ENCODE results near the gene OR4D11.
"Not testable (repeated sequence)": the region's sequence is repeated elsewhere in the genome, so short reads cannot be mapped to it uniquely, and the experiment has no call there.

Gene OR4D11

GRCh38 chr11:59547605-59548308 is 44.4 kb downstream of the OR4D11 start:
- DNase-seq; intact Hi-C loops (cut with DNase I): not testable (repeated sequence)

- no peak for DNase-seq
- intact Hi-C loops (cut with DNase I), result no loop called here
These were observed 44.9 kb downstream of the OR4D11 start for GRCh38 chr11:59548309-59548656.

- peak; percentile 60 to 97 (median 74) for DNase-seq
- intact Hi-C loops (cut with DNase I), result loop anchor here (5.0 to 10.0 kb wide), 2 partner anchors 117 to 204 kb away; partner anchors contain the start of genes PATL1 and STX3
These were observed 47.0 kb downstream of the OR4D11 start for GRCh38 chr11:59550368-59550841.

GRCh38 chr11:59550842-59551658 is 47.7 kb downstream of the OR4D11 start:
- DNase-seq, result peak; percentile 51 to 93 (median 64)
- intact Hi-C loops (cut with DNase I), result loop anchor here (5.0 to 10.0 kb wide), 2 partner anchors 116 to 204 kb away; partner anchors contain the start of genes PATL1 and STX3

GRCh38 chr11:59551659-59552521 is 48.5 kb downstream of the OR4D11 start:
- peak in 1 of 10 donors; percentile 42 for DNase-seq
- intact Hi-C loops (cut with DNase I), result loop anchor here (5.0 to 10.0 kb wide), 2 partner anchors 115 to 203 kb away; partner anchors contain the start of genes PATL1 and STX3

- DNase-seq, result no peak
- intact Hi-C loops (cut with DNase I), result loop anchor here (5.0 to 10.0 kb wide), 2 partner anchors 114 to 202 kb away; partner anchors contain the start of genes PATL1 and STX3
These were observed 49.5 kb downstream of the OR4D11 start for GRCh38 chr11:59552844-59553243.

GRCh38 chr11:59553323-59553722 is 49.9 kb downstream of the OR4D11 start:
- DNase-seq, result no peak
- intact Hi-C loops (cut with DNase I), result loop anchor here (5.0 to 10.0 kb wide), 2 partner anchors 114 to 201 kb away; partner anchors contain the start of genes PATL1 and STX3

Measured in posterior cingulate gyrus (tissue), 11 donors.